Activated T-cell treated with anti-CD3 and anti-CD28 coated beads for 24 hours (primary cell): ENCODE data around the gene ADAMTS17.

Experiments used
- DNase-seq: peaks from one replicate; pipeline ENCODE4 v3.0.0-alpha.2; 2020; ENCODE audit warnings: low read depth

Gene ADAMTS17

GRCh38 chr15:100111125-100112060, 230.4 kb downstream of the ADAMTS17 start:
- DNase-seq: peak; percentile 29

DNA sequence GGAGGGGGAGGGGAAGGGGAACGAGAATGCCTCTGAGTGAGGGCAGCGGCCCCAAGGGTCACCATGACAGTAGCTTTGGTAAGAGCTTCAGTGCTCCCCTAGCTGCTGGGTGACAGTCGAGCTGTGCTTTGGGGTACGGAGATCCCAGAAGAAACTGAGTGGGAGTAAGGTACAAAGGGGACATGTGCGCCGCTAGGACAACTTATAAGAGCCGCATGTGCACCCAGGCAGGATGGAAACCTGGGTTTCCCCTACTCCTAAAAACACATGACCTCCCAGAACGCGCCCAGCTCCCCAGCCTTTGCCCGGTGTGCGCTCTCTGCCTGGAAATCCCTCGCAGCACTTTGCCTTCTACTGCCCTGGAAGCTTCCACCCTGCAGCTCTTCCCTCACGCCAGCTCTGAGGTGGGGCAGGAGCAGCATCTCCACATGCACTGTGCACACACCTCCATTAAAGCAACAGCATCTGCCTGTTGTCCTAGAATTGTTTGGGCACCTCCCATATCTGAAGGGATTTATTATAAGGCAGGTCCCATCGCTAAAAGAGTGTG, 232.2 kb downstream of the ADAMTS17 start:
- DNase-seq: no peak

DNA sequence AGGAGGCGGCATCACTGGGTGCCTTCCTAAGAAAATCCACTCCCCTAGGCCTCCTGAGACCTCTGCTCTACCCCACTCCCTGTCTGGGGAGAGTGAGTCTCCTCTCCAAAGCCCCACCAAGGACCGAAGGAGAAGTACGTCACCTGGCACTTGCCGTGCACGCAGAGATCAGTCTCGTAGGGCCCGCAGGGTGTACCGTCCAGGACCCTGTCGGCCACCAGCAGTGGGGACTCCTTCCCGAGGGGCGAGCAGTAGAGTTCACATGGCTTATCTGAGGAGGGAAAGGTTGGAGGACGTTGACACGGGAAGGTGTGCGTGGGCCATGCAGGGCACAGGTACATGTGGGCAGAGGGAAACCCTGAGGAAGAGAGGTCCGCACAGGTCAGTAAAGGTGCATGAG, 232.9 kb downstream of the ADAMTS17 start:
- DNase-seq: no peak

DNA sequence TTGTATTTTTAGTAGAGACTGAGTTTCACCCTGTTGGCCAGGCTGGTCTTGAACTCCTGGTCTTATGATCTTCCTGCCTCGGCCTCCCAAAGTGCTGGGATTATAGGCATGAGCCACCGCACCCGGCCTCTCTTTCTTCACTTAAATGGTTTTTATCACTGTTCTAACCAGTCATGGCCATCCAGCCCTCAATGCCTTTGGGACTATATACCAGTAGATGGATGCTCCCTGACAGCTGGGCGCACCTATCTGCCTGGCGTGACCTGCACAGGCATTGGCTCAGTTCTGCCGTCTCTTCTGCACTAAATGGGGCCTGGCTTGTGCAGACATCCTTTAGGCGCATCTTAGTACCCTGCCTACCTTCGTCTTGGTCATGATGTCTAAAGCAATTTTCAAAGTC, 233.4 kb downstream of the ADAMTS17 start:
- no peak for DNase-seq

DNA sequence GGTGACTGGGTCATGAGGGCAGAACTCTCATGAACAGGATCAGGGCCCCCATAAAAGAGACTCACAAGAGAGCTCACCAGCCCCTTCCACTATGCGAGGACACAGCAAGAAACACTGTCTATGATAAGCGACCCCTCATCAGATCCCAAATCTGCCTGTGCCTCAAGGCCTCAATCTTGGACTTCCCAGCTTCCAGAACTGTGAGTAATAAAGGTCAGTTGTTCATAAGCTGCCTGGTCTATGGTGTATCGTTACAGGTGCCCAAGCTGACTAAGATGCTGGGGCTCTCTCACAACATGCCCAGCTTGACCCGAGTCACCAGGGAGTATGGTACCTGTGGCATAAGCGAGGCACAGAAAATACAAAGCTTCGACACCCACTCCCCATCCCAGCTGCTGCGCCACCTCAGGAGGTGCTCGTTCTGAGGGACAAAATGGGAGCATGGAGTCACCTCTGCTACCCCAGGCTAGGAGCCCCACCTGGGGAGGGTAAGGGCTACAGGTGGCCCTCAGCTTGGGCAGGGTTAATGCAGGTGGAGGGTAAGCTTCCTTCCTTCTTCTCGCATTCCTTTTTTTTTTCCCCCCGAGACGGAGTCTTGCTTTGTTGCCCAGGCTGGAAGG, 234.1 kb downstream of the ADAMTS17 start:
- no peak for DNase-seq

DNA sequence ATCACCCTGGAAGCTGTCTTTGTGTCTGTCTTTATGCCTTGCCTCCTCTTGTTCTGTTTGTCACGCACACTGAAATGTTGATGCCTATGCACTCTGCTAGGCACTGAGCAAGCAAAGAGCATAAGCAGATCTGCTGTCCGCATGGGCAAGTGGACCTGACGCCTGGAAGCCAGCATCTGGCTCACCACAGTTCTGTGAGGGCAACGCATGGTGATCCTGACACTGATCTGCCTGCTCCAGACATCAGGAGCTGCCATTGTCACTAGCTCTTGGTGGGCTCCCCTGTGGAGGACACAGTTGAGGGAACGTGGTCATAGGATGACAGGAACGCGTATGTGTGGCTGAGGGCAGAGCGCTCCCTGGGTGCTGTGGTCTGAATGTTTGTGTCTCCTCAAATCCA, 234.6 kb downstream of the ADAMTS17 start:
- DNase-seq: no peak

GRCh38 chr15:100106732-100107131, 235.0 kb downstream of the ADAMTS17 start:
- DNase-seq: no peak

- DNase-seq: no peak
These were observed 236.7 kb downstream of the ADAMTS17 start for GRCh38 chr15:100105101-100105500.

- DNase-seq: no peak
These were observed 237.5 kb downstream of the ADAMTS17 start for GRCh38 chr15:100104245-100104644.

DNA sequence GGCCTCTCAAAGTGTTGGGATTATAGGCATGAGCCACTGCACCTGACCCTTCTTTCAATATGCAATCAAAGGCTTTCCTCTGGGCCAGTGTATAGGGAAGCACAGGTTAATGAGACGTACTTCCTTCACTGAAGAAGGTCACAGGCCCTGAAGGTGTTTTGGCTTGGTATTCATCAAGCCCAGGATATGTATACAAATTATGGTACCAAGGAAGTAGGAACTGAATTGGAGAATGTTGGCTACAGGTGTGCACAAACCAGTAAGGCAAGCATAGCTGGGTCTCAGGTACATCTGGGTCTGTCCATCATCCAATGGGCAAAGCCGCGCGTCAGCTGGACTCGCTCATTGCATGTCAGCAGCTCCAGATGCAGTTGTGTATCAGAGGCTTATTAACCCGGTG, 237.9 kb downstream of the ADAMTS17 start:
- DNase-seq: no peak

DNA sequence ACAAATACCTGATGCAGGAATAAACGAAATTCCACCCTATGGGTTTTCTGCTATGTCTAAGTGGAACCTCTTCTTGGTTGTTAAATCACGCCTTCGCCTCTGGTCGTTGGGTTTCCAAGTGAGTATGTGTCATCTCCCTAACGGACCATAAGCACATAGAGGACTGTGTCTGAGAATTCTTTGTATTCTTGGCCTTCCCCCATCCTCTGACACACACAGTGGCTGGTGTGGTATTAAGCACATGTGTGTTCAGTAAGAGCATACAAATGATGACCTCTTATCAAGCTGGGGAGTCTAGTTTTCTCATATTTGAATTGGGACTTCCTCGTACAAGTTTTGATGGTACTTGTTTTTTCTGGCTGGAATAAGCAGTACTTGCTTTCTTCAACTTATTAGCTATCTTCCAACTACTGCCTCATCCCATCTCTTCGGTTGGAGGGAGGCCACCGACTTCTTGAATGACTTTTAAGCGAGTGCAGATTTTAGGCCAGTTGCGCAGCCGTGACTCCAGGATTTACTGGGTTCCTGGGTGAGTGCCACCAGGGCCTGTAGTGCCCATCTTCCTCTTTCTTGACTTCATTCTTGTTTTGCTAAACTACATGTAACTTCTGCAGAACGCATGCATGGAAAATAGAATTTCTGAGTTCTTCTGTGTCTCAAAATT, 240.2 kb downstream of the ADAMTS17 start:
- no peak for DNase-seq

- DNase-seq: no peak
These were observed 240.8 kb downstream of the ADAMTS17 start for GRCh38 chr15:100100926-100101325.

GRCh38 chr15:100099976-100100375, 241.8 kb downstream of the ADAMTS17 start:
- DNase-seq: no peak

- DNase-seq: no peak
These were observed 243.1 kb downstream of the ADAMTS17 start for GRCh38 chr15:100098705-100099104.

- no peak for DNase-seq
These were observed 244.2 kb downstream of the ADAMTS17 start for GRCh38 chr15:100097342-100098127.

- no peak for DNase-seq
These were observed 245.1 kb downstream of the ADAMTS17 start for GRCh38 chr15:100096700-100097099.

GRCh38 chr15:100096248-100096600, 245.6 kb downstream of the ADAMTS17 start:
- DNase-seq: no peak

DNA sequence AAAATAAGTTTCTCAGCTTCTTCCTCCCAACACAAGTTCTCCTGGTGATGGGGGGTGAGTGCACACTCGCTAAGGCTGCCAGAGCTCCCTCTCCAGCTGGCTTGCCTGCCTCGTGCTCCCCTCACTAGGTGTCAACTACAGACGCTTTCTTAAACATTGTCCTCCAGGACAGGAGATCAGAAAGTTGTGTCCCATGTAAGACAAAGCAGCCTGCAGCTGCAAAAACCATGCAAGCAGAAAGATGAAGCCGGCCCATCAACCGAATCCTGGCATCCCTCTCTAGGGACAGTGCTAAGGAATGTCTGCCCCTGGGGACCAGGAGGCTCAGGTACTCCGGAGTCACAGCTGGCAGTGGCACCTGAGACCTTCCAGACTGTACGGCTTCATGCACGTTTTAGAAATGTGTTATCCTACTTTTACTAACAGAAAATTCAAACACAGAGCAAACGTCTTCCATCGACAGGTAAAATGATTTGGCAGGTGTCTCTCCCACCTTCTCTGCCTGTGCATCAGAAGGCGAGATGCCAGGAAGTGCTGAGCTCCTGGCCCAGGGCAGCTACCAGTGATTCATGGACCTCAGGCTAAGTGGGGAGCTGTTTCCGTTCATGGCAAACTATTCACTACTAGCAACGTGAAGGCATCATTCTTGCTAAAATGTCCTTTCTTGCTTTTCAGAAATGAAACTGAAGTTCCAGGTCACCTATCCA, 246.1 kb downstream of the ADAMTS17 start:
- no peak for DNase-seq

GRCh38 chr15:100094127-100094510, 247.7 kb downstream of the ADAMTS17 start:
- no peak for DNase-seq

GRCh38 chr15:100093211-100094126, 248.3 kb downstream of the ADAMTS17 start:
- no peak for DNase-seq
